Hepatocyte (in vitro differentiated cells): ENCODE results near the gene PANK2. TPM values are rescaled to one million over a fixed set of nuclear protein-coding genes. Genes with fewer than 3 reads are reported as not detected.

Experiments
- DNase-seq: peaks from one replicate; pipeline ENCODE4 v3.0.0-alpha.2; 2016; ENCODE audit warnings: low spot score
- H2AFZ ChIP-seq: fragments of 200-600 bp; sonication (generic); 2 replicates; pipeline ENCODE4 v1.6.0; 2016; ENCODE audit warnings: antibody characterized with exemption, mild to moderate bottlenecking
- H3K27ac ChIP-seq: fragments of 200-600 bp; sonication (generic); 2 replicates; pipeline ENCODE4 v1.5.1; 2016; ENCODE audit warnings: mild to moderate bottlenecking
- H3K27me3 ChIP-seq: fragments of 200-600 bp; sonication (generic); 2 replicates; pipeline ENCODE4 v1.6.1; 2016
- H3K36me3 ChIP-seq: fragments of 200-600 bp; sonication (generic); replicated peaks from 2 replicates; pipeline ENCODE4 v1.5.1; 2016; ENCODE audit warnings: low read depth; ENCODE audit not compliant: insufficient read depth
- H3K4me1 ChIP-seq: fragments of 200-600 bp; sonication (generic); 2 replicates; pipeline ENCODE4 v1.5.1; 2016; ENCODE audit warnings: mild to moderate bottlenecking, moderate library complexity; ENCODE audit not compliant: insufficient read depth
- H3K4me2 ChIP-seq: fragments of 200-600 bp; sonication (generic); 2 replicates; pipeline ENCODE4 v1.6.0; 2016
- H3K4me3 ChIP-seq: fragments of 200-600 bp; sonication (generic); 2 replicates; pipeline ENCODE4 v1.5.1; 2016; ENCODE audit warnings: mild to moderate bottlenecking
- H3K79me2 ChIP-seq: fragments of 200-600 bp; sonication (generic); 2 replicates; pipeline ENCODE4 v1.6.0; 2017; ENCODE audit warnings: mild to moderate bottlenecking
- H3K9me2 ChIP-seq: fragments of 200-600 bp; sonication (generic); replicated peaks from 2 replicates; pipeline ENCODE4 v1.6.0; 2017; ENCODE audit warnings: mild to moderate bottlenecking; ENCODE audit not compliant: insufficient read depth
- H3K9me3 ChIP-seq: fragments of 200-600 bp; sonication (generic); 2 replicates; pipeline ENCODE4 v1.5.1; 2016; ENCODE audit warnings: low read depth, mild to moderate bottlenecking
- H4K20me1 ChIP-seq: fragments of 200-600 bp; sonication (generic); 2 replicates; pipeline ENCODE4 v1.6.0; 2016; ENCODE audit warnings: mild to moderate bottlenecking; ENCODE audit not compliant: insufficient read depth, poor library complexity, severe bottlenecking
- CTCF ChIP-seq: fragments of 200-600 bp; sonication (generic); IDR thresholded peaks from 2 replicates; pipeline ENCODE4 v1.5.1; 2016; ENCODE audit warnings: antibody characterized with exemption, mild to moderate bottlenecking; ENCODE audit not compliant: poor library complexity
- EZH2 ChIP-seq: fragments of 200-600 bp; sonication (generic); IDR thresholded peaks from 2 replicates; pipeline ENCODE4 v1.6.1; 2016; ENCODE audit warnings: antibody characterized with exemption, mild to moderate bottlenecking, borderline replicate concordance
- EZH2phosphoT487 ChIP-seq: fragments of 200-600 bp; sonication (generic); IDR thresholded peaks from one replicate; pipeline ENCODE4 v1.6.1; 2018; ENCODE audit warnings: antibody characterized with exemption, mild to moderate bottlenecking, low read depth, moderate library complexity; ENCODE audit not compliant: unreplicated experiment, severe bottlenecking
- WGBS: methylation state at CpG from one replicate; pipeline ENCODE4 v1.1.6; 2016; ENCODE audit warnings: low lambda C conversion rate; ENCODE audit errors: missing lambda C conversion rate; 5-methylcytosine and 5-hydroxymethylcytosine counted together
- polyA plus RNA-seq: library from polyadenylated mRNA; unstranded; fragments of >200 nt; fragmentation: Nextera tagmentation; extraction: Ambion mirVana; gene quantifications from 2 replicates; pipeline ENCODE4 v1.2.1, GENCODE V29; 2016
- total RNA-seq: library from RNA; depleted of rRNA; stranded (reverse); fragments of >200 nt; gene quantifications from 2 replicates; pipeline ENCODE4 v1.2.3, GENCODE V29; 2014

PANK2 gene
- total and polyA plus RNA-seq, 2 experiments from 2014 or later, result 24.1 to 37.6 TPM

GRCh38 chr20:3867802-3868201 lies 21.4 kb upstream of the PANK2 start:
- 87% methylated on average over 2 of the region's 2 CpGs for WGBS

GRCh38 chr20:3869839-3870634 lies 19.1 kb upstream of the PANK2 start:
- no peaks in the 10 kb centered on the region for H3K27me3 ChIP-seq
- TF ChIP-seq EZH2, result no peak
- TF ChIP-seq CTCF, result no peak
- no peak for TF ChIP-seq EZH2phosphoT487
- no peaks in the 10 kb centered on the region for H3K36me3 ChIP-seq
- no peaks in the 10 kb centered on the region for H3K9me3 ChIP-seq
- H3K79me2 ChIP-seq, result peaks cover 3% of the 10 kb centered on the region
- H3K27ac ChIP-seq, result no peak overlapping the region
- no peak overlapping the region for H2AFZ ChIP-seq
- no peak for DNase-seq
- no peaks in the 10 kb centered on the region for H3K9me2 ChIP-seq
- no peaks in the 10 kb centered on the region for H4K20me1 ChIP-seq
- no peak overlapping the region for H3K4me2 ChIP-seq
- 89% methylated on average over 10 of the region's 10 CpGs for WGBS
- no peak overlapping the region for H3K4me3 ChIP-seq
- no peaks in the 10 kb centered on the region for H3K4me1 ChIP-seq

More at GRCh38 chr20:3867802-3868201, 21.4 kb upstream of the PANK2 start:
- Histone ChIP-seq H3K4me3 (no peak overlapping the region), H2AFZ (no peak overlapping the region), H3K4me1 (no peaks in the 10 kb centered on the region), H3K27ac (no peak overlapping the region), H3K4me2 (no peak overlapping the region), H3K9me2 (no peaks in the 10 kb centered on the region), H3K27me3 (no peaks in the 10 kb centered on the region), H4K20me1 (no peaks in the 10 kb centered on the region), H3K36me3 (no peaks in the 10 kb centered on the region), H3K9me3 (no peaks in the 10 kb centered on the region), H3K79me2 (peaks cover 3% of the 10 kb centered on the region)
- DNase-seq, result no peak
- TF ChIP-seq EZH2phosphoT487, result no peak
- no peak for TF ChIP-seq EZH2
- TF ChIP-seq CTCF, result no peak

- H3K27me3 ChIP-seq, result no peaks in the 10 kb centered on the region
- H4K20me1 ChIP-seq, result no peaks in the 10 kb centered on the region
- no peak overlapping the region for H3K4me3 ChIP-seq
- peak; percentile 26 for DNase-seq
- peak overlapping the region; percentile 6 for H3K27ac ChIP-seq
- no peaks in the 10 kb centered on the region for H3K4me1 ChIP-seq
- no peaks in the 10 kb centered on the region for H3K9me3 ChIP-seq
- H3K9me2 ChIP-seq, result no peaks in the 10 kb centered on the region
- no peak overlapping the region for H2AFZ ChIP-seq
- H3K36me3 ChIP-seq, result no peaks in the 10 kb centered on the region
- no peak overlapping the region for H3K4me2 ChIP-seq
- WGBS, result 83% methylated on average over 4 of the region's 4 CpGs
- TF ChIP-seq EZH2, result no peak
- no peak for TF ChIP-seq EZH2phosphoT487
- no peak for TF ChIP-seq CTCF
- peaks cover 3% of the 10 kb centered on the region for H3K79me2 ChIP-seq
These were observed 17.5 kb upstream of the PANK2 start for GRCh38 chr20:3871550-3872265.
